NCI-H1092 (cell line): Measurements from ENCODE around the gene HNMT.
"Not testable (repeated sequence)": the region's sequence is repeated elsewhere in the genome, so short reads cannot be mapped to it uniquely, and the experiment has no call there.

Experiments used
- DNase-seq: peaks from one replicate; lab custom pipeline; 2025; lab: John Stamatoyannopoulos, UW

The HNMT gene

GRCh38 chr2:137975280-137976271 is 11.3 kb downstream of the HNMT start:
- DNase-seq: no peak

GRCh38 chr2:137976274-137976673 is 12.0 kb downstream of the HNMT start:
- no peak for DNase-seq

GRCh38 chr2:137977790-137978189 is 13.5 kb downstream of the HNMT start:
- DNase-seq: no peak

- no peak for DNase-seq
These were observed 16.2 kb downstream of the HNMT start for GRCh38 chr2:137980459-137980858.

- DNase-seq: no peak
These were observed 16.9 kb downstream of the HNMT start for GRCh38 chr2:137981112-137981656.

- no peak for DNase-seq
These were observed 19.3 kb downstream of the HNMT start for GRCh38 chr2:137983581-137983980.

- DNase-seq: no peak
These were observed 22.0 kb downstream of the HNMT start for GRCh38 chr2:137986268-137986667.

GRCh38 chr2:137987011-137987410 is 22.7 kb downstream of the HNMT start:
- no peak for DNase-seq

GRCh38 chr2:137991078-137991477 is 26.8 kb downstream of the HNMT start:
- no peak for DNase-seq

- DNase-seq: no peak
These were observed 27.9 kb downstream of the HNMT start for GRCh38 chr2:137992039-137992646.

- DNase-seq: not testable (repeated sequence)
These were observed 29.6 kb downstream of the HNMT start for GRCh38 chr2:137993715-137994476.

GRCh38 chr2:137995368-137995767 is 31.1 kb downstream of the HNMT start:
- not testable (repeated sequence) for DNase-seq

GRCh38 chr2:137996158-137996557 is 31.9 kb downstream of the HNMT start:
- DNase-seq: not testable (repeated sequence)

GRCh38 chr2:137997733-137998132 is 33.5 kb downstream of the HNMT start:
- no peak for DNase-seq

GRCh38 chr2:137998503-137998902 is 34.2 kb downstream of the HNMT start:
- no peak for DNase-seq

GRCh38 chr2:137999273-137999672 is 35.0 kb downstream of the HNMT start:
- no peak for DNase-seq

- DNase-seq: no peak
These were observed 35.7 kb downstream of the HNMT start for GRCh38 chr2:138000009-138000408.

GRCh38 chr2:138000796-138001195 is 36.5 kb downstream of the HNMT start:
- DNase-seq: no peak

- DNase-seq: no peak
These were observed 39.1 kb downstream of the HNMT start for GRCh38 chr2:138003411-138003810.

GRCh38 chr2:138007431-138007830 is 43.2 kb downstream of the HNMT start:
- DNase-seq: no peak

GRCh38 chr2:138009622-138010021 is 45.3 kb downstream of the HNMT start:
- DNase-seq: no peak

GRCh38 chr2:138010890-138011289 is 46.6 kb downstream of the HNMT start:
- no peak for DNase-seq
